Medulla oblongata (tissue), 1 donor: ENCODE measurements around the gene DOCK1.
"Not testable (repeated sequence)": the region's sequence is repeated elsewhere in the genome, so short reads cannot be mapped to it uniquely, and the experiment has no call there.

Experiments used
- DNase-seq: peaks from one replicate; pipeline ENCODE4 v3.0.0-alpha.2; 2015; ENCODE audit errors: extremely low spot score

The DOCK1 gene

GRCh38 chr10:127308031-127308430, 402.8 kb downstream of the DOCK1 start:
- DNase-seq, result no peak

- DNase-seq, result not testable (repeated sequence)
These were observed 404.4 kb downstream of the DOCK1 start for GRCh38 chr10:127309619-127310018.

- DNase-seq, result no peak
These were observed 405.2 kb downstream of the DOCK1 start for GRCh38 chr10:127310430-127310829.

GRCh38 chr10:127310923-127311322, 405.7 kb downstream of the DOCK1 start:
- DNase-seq, result no peak

- peak; percentile 45 for DNase-seq
These were observed 408.9 kb downstream of the DOCK1 start for GRCh38 chr10:127313996-127314700.

- DNase-seq, result no peak
These were observed 409.6 kb downstream of the DOCK1 start for GRCh38 chr10:127314797-127315196.

GRCh38 chr10:127315888-127316287, 410.7 kb downstream of the DOCK1 start:
- DNase-seq, result no peak

GRCh38 chr10:127318396-127318795, 413.2 kb downstream of the DOCK1 start:
- DNase-seq, result no peak

- DNase-seq, result no peak
These were observed 414.0 kb downstream of the DOCK1 start for GRCh38 chr10:127319271-127319670.

GRCh38 chr10:127319691-127320090, 414.5 kb downstream of the DOCK1 start:
- DNase-seq, result no peak

- DNase-seq, result no peak
These were observed 414.9 kb downstream of the DOCK1 start for GRCh38 chr10:127320176-127320575.

- no peak for DNase-seq
These were observed 417.1 kb downstream of the DOCK1 start for GRCh38 chr10:127322286-127322685.

- DNase-seq, result no peak
These were observed 420.3 kb downstream of the DOCK1 start for GRCh38 chr10:127325506-127325905.

GRCh38 chr10:127326883-127327282, 421.7 kb downstream of the DOCK1 start:
- no peak for DNase-seq

GRCh38 chr10:127331696-127332095, 426.5 kb downstream of the DOCK1 start:
- DNase-seq, result no peak

GRCh38 chr10:127332631-127333030, 427.4 kb downstream of the DOCK1 start:
- no peak for DNase-seq

- DNase-seq, result no peak
These were observed 432.6 kb downstream of the DOCK1 start for GRCh38 chr10:127337801-127338200.

- no peak for DNase-seq
These were observed 433.3 kb downstream of the DOCK1 start for GRCh38 chr10:127338399-127339110.

GRCh38 chr10:127343821-127344220, 438.6 kb downstream of the DOCK1 start:
- DNase-seq, result no peak

- no peak for DNase-seq
These were observed 439.1 kb downstream of the DOCK1 start for GRCh38 chr10:127344346-127344745.

- no peak for DNase-seq
These were observed 440.2 kb downstream of the DOCK1 start for GRCh38 chr10:127345231-127345965.

GRCh38 chr10:127346604-127347003, 441.4 kb downstream of the DOCK1 start:
- DNase-seq, result no peak
